Ishikawa (cell line): Measurements from ENCODE around the gene RAET1E.

Source experiments
- CEBPB ChIP-seq: IDR thresholded peaks from 2 replicates; pipeline ENCODE4 v1.6.1; 2012
- CREB1 ChIP-seq: IDR thresholded peaks from 2 replicates; pipeline ENCODE4 v1.6.1; 2012; ENCODE audit warnings: low read depth
- EGR1 ChIP-seq: IDR thresholded peaks from 2 replicates; pipeline ENCODE4 v1.6.1; 2012
- EP300 ChIP-seq: IDR thresholded peaks from 2 replicates; pipeline ENCODE4 v1.6.1; 2012; ENCODE audit warnings: borderline replicate concordance
- FOXM1 ChIP-seq: IDR thresholded peaks from 2 replicates; pipeline ENCODE4 v1.6.1; 2012; ENCODE audit warnings: low read depth, borderline replicate concordance
- NFIC ChIP-seq: IDR thresholded peaks from 2 replicates; pipeline ENCODE4 v1.6.1; 2012
- RAD21 ChIP-seq: IDR thresholded peaks from 2 replicates; pipeline ENCODE4 v1.6.1; 2012; ENCODE audit warnings: low read depth
- TAF1 ChIP-seq: IDR thresholded peaks from 2 replicates; pipeline ENCODE4 v1.6.1; 2012; ENCODE audit warnings: low read depth, mild to moderate bottlenecking
- TCF12 ChIP-seq: IDR thresholded peaks from 2 replicates; pipeline ENCODE4 v1.6.1; 2012; ENCODE audit warnings: low read depth
- TEAD4 ChIP-seq: IDR thresholded peaks from 2 replicates; pipeline ENCODE4 v1.6.1; 2012
- YY1 ChIP-seq: IDR thresholded peaks from 2 replicates; pipeline ENCODE4 v1.6.1; 2012; ENCODE audit warnings: low read depth
- ZBTB7A ChIP-seq: IDR thresholded peaks from 2 replicates; pipeline ENCODE4 v1.6.1; 2012; ENCODE audit warnings: low read depth
- TF ChIP-seq, protein P1 (sequence below): IDR thresholded peaks from 2 replicates; pipeline ENCODE4 v1.6.1; 2012; ENCODE audit warnings: low read depth, mild to moderate bottlenecking
- TF ChIP-seq, protein P2 (sequence below): IDR thresholded peaks from 2 replicates; pipeline ENCODE4 v1.6.1; 2012
- TF ChIP-seq, protein P3 (sequence below): IDR thresholded peaks from 2 replicates; pipeline ENCODE4 v1.6.1; 2012

Gene RAET1E

DNA sequence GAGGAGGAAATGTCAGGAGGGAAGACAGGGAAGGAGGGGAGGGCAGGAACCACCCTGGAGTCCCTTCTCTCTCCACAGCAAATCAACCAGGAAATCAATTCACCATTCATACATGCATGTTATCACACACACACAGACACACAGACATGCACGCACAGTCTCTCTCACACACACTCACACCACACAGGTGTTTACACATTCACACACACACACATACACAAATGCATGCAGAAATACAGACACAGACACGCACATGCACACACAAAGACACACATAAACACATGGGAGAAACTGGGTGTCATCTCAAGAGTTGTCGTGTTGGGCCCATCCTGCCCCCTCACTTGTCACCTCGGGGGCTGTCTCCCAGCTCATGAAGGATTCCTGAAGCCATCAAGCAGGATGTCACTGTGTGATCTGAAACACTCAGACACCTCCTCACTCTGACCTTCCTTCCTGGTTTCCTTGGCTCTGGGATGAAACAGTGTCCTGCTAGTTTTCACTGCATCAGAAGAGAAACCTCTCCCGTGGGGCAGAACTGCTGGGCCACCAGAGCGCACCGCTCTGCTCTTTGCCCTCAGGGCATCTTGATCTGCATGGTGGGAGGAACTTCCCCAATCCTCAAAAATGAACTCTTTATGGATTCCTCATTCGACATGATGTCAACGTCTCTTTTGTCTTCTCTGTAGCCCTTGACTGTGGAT lies 15.8 kb upstream of the RAET1E start:
- no peak for TF ChIP-seq EGR1
- no peak for TF ChIP-seq EP300
- TF ChIP-seq, protein P1, sequence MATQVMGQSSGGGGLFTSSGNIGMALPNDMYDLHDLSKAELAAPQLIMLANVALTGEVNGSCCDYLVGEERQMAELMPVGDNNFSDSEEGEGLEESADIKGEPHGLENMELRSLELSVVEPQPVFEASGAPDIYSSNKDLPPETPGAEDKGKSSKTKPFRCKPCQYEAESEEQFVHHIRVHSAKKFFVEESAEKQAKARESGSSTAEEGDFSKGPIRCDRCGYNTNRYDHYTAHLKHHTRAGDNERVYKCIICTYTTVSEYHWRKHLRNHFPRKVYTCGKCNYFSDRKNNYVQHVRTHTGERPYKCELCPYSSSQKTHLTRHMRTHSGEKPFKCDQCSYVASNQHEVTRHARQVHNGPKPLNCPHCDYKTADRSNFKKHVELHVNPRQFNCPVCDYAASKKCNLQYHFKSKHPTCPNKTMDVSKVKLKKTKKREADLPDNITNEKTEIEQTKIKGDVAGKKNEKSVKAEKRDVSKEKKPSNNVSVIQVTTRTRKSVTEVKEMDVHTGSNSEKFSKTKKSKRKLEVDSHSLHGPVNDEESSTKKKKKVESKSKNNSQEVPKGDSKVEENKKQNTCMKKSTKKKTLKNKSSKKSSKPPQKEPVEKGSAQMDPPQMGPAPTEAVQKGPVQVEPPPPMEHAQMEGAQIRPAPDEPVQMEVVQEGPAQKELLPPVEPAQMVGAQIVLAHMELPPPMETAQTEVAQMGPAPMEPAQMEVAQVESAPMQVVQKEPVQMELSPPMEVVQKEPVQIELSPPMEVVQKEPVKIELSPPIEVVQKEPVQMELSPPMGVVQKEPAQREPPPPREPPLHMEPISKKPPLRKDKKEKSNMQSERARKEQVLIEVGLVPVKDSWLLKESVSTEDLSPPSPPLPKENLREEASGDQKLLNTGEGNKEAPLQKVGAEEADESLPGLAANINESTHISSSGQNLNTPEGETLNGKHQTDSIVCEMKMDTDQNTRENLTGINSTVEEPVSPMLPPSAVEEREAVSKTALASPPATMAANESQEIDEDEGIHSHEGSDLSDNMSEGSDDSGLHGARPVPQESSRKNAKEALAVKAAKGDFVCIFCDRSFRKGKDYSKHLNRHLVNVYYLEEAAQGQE: no peak
- TF ChIP-seq ZBTB7A: no peak
- TF ChIP-seq, protein P2, sequence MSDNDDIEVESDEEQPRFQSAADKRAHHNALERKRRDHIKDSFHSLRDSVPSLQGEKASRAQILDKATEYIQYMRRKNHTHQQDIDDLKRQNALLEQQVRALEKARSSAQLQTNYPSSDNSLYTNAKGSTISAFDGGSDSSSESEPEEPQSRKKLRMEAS: no peak
- no peak for TF ChIP-seq TEAD4
- no peak for TF ChIP-seq FOXM1
- no peak for TF ChIP-seq RAD21
- TF ChIP-seq YY1: no peak
- no peak for TF ChIP-seq TCF12
- TF ChIP-seq CREB1: no peak
- TF ChIP-seq, protein P3, sequence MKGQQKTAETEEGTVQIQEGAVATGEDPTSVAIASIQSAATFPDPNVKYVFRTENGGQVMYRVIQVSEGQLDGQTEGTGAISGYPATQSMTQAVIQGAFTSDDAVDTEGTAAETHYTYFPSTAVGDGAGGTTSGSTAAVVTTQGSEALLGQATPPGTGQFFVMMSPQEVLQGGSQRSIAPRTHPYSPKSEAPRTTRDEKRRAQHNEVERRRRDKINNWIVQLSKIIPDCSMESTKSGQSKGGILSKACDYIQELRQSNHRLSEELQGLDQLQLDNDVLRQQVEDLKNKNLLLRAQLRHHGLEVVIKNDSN: no peak
- TF ChIP-seq NFIC: no peak
- no peak for TF ChIP-seq CEBPB
- no peak for TF ChIP-seq TAF1

DNA sequence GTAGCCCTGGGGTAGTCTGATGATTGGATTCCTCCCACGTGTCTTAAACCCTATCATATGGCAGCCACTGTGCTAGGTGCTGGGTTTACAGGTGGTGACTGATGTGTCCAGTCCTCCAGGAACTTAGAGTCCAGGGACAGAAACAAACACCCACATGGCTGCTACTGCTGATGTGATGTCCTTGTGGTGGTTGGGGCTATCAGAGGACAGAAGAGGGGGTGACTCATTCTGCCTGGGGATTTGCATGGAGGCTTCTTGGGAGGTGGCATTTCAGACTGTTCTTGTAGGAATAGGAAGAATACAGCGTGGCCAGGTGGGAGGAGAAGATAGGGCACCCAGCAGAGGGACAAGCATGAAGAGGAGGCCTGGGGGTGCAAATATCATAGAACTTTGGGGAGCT lies 15.2 kb upstream of the RAET1E start:
- TF ChIP-seq, protein P2: no peak
- TF ChIP-seq TAF1: no peak
- no peak for TF ChIP-seq EGR1
- no peak for TF ChIP-seq EP300
- no peak for TF ChIP-seq TCF12
- TF ChIP-seq CREB1: no peak
- TF ChIP-seq, protein P3: no peak
- no peak for TF ChIP-seq RAD21
- no peak for TF ChIP-seq FOXM1
- TF ChIP-seq YY1: no peak
- no peak for TF ChIP-seq TEAD4
- TF ChIP-seq ZBTB7A: no peak

DNA sequence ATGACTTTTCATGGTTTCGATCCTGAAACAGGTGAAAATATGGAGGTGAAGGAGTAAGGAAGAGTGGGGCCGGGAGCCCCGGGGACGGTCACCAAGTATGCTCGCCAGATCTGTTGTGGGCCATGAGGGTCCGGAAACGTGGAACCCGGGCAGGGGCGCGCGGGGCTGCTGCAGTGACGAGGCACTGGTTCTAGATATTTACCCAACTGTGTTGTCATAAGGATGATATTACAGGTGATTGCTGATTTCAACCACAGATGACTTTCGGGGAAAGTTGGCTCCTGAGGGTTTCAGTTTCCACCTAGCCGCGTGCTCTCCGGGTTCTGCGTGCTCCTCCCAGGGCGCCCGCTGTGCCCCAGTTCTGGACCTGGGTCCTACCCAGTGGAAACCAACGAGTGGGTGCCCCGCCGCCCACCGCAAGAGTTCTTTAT lies 12.8 kb upstream of the RAET1E start:
- TF ChIP-seq TAF1 (no peak), TEAD4 (no peak), FOXM1 (no peak), CEBPB (no peak)

DNA sequence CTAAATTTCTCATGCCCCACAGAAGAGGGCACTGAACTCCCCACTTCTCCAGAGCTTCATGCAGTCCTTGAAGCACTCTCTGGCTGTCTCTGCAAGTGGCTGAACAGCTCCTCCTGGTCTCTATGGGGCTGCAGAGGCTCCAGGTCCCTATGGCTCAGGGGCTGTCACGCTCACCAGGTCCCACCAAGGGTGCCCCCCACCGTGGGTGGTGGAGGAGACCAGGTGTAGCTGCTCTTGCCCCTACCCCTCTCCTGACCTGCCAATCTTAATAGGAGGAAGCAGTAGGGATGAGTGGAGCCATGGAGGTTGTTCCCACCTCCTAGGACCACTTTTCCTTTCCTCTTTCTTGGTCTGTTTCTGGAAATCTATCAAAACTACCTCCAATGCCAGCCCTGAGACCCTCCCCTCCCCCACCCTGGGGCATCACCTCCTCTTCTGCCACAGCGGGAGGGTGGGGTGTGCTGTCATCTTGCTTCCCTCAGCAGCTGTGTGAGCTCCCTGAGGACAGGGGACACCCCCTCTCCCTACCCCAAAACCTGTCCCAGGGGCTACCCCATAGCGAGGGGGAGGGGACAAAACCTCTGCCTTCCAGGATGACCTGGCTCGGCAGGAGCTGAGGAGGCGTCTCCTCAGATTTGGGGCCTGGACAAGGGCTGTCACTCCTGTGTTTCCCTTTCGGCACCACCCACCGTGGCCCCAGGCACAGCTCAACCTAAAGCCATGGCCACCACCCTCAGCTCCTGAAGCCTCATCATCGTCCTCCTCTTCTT lies 12.0 kb upstream of the RAET1E start:
- no peak for TF ChIP-seq NFIC
- no peak for TF ChIP-seq RAD21
- TF ChIP-seq TEAD4: no peak
- no peak for TF ChIP-seq ZBTB7A
- TF ChIP-seq, protein P2: no peak
- no peak for TF ChIP-seq CEBPB
- no peak for TF ChIP-seq YY1
- TF ChIP-seq, protein P3: no peak
- no peak for TF ChIP-seq EGR1
- no peak for TF ChIP-seq TCF12
- TF ChIP-seq CREB1: no peak
- TF ChIP-seq FOXM1: no peak
- TF ChIP-seq, protein P1: no peak
- no peak for TF ChIP-seq EP300
- no peak for TF ChIP-seq TAF1

DNA sequence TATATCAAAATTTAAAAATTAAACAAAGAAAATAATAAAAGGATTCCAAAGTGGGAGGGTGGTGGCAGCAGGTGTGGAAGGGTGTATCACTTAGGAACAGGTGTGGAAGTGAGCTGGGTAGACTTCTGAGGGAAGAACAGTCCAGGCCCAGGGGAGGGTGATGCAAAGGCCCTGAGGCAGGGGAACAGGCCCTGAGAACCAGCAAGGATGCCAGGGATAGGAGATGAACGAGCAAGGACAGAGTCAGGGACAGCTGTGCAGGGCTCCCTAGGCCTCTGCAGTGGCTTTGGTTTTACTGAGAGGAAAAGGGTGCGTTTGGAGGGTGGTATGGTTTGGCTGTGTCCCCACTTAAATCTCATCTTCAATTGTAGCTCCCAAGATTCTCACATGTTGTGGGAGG lies 9.4 kb upstream of the RAET1E start:
- no peak for TF ChIP-seq FOXM1
- TF ChIP-seq, protein P3: no peak
- TF ChIP-seq CREB1: no peak
- TF ChIP-seq RAD21: no peak
- TF ChIP-seq NFIC: no peak
- TF ChIP-seq TEAD4: no peak
- TF ChIP-seq, protein P2: no peak
- TF ChIP-seq YY1: no peak
- TF ChIP-seq TAF1: no peak
- no peak for TF ChIP-seq EGR1
- no peak for TF ChIP-seq TCF12
- no peak for TF ChIP-seq ZBTB7A
- TF ChIP-seq, protein P1: no peak
- no peak for TF ChIP-seq CEBPB
- no peak for TF ChIP-seq EP300
